22Rv1 (cell line): Measurements from ENCODE around the gene ARID1A.
"Not testable (repeated sequence)": the region's sequence is repeated elsewhere in the genome, so short reads cannot be mapped to it uniquely, and the experiment has no call there.

Experiments used
- ZFX ChIP-seq: fragments of 450-650 bp; IDR thresholded peaks from 2 replicates; pipeline ENCODE4 v1.6.1; 2017; ENCODE audit warnings: antibody characterized with exemption, borderline replicate concordance
- TF ChIP-seq, protein P1 (sequence below): fragments of 450-650 bp; IDR thresholded peaks from 2 replicates; pipeline ENCODE4 v1.5.1; 2017; ENCODE audit warnings: mild to moderate bottlenecking

DNA sequence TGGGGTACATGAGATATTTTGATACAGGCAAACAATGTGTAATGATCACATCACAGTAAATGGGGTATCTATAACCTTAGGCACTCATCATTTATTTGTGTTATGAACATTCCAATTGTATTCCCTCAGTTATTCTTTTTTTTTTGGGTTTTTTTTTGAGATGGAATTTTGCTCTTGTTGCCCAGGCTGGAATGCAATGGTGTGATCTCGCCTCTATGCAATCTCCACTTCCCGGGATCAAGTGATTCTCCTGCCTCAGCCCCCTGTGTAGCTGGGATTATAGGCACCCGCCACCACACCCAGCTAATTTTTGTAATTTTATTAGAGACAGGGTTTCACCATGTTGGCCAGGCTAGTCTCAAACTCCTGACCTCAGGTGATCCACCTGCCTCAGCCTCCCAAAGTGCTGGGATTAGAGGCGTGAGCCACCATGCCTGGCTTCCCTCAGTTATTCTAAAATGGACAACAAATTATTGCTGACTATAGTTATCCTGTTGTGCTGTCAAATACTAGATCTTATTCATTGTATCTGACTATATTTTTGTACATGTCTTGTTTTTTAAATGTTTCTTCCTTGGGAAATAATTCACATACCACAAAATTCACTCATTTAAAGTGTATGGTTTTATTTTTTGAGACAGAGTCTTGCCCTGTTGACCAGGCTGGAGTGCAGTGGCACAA, 27.6 kb upstream of the ARID1A start:
- TF ChIP-seq, protein P1, sequence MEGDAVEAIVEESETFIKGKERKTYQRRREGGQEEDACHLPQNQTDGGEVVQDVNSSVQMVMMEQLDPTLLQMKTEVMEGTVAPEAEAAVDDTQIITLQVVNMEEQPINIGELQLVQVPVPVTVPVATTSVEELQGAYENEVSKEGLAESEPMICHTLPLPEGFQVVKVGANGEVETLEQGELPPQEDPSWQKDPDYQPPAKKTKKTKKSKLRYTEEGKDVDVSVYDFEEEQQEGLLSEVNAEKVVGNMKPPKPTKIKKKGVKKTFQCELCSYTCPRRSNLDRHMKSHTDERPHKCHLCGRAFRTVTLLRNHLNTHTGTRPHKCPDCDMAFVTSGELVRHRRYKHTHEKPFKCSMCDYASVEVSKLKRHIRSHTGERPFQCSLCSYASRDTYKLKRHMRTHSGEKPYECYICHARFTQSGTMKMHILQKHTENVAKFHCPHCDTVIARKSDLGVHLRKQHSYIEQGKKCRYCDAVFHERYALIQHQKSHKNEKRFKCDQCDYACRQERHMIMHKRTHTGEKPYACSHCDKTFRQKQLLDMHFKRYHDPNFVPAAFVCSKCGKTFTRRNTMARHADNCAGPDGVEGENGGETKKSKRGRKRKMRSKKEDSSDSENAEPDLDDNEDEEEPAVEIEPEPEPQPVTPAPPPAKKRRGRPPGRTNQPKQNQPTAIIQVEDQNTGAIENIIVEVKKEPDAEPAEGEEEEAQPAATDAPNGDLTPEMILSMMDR, result not testable (repeated sequence)
- not testable (repeated sequence) for TF ChIP-seq ZFX
